ENCODE results near the gene DDO.

DNA sequence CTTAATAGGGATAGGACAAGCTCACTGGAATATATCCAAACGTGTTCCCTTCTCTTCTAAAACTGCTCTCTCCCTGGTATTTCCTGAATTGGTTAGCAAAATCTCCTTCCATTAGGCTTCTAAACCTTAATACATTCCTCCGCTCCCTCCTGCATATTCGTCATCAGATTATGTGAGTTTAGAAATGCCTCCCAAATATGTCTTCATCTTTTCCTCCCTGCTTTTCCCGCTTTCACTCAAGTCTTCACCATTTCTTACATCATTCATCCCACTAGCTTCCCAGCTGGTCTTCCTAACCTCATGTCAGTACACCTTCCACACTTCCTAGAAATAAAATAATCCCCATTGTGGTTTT, 34.1 kb upstream of the DDO start:
- TF ChIP-seq GLIS3 (CRISPR knock-in tag; IDR thresholded peaks at IDR 0.05) (no peak), TOX (CRISPR knock-in tag; IDR thresholded peaks at IDR 0.05; ENCODE audit: borderline replicate concordance) (no peak), ISL1 (CRISPR knock-in tag; IDR thresholded peaks at IDR 0.05) (no peak), ESRRG (CRISPR knock-in tag; IDR thresholded peaks at IDR 0.05) (no peak)
- TF ChIP-seq, protein P1, sequence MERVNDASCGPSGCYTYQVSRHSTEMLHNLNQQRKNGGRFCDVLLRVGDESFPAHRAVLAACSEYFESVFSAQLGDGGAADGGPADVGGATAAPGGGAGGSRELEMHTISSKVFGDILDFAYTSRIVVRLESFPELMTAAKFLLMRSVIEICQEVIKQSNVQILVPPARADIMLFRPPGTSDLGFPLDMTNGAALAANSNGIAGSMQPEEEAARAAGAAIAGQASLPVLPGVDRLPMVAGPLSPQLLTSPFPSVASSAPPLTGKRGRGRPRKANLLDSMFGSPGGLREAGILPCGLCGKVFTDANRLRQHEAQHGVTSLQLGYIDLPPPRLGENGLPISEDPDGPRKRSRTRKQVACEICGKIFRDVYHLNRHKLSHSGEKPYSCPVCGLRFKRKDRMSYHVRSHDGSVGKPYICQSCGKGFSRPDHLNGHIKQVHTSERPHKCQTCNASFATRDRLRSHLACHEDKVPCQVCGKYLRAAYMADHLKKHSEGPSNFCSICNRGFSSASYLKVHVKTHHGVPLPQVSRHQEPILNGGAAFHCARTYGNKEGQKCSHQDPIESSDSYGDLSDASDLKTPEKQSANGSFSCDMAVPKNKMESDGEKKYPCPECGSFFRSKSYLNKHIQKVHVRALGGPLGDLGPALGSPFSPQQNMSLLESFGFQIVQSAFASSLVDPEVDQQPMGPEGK (CRISPR knock-in tag; IDR thresholded peaks at IDR 0.05; ENCODE audit: borderline replicate concordance) = no peak
- TF ChIP-seq, protein P2, sequence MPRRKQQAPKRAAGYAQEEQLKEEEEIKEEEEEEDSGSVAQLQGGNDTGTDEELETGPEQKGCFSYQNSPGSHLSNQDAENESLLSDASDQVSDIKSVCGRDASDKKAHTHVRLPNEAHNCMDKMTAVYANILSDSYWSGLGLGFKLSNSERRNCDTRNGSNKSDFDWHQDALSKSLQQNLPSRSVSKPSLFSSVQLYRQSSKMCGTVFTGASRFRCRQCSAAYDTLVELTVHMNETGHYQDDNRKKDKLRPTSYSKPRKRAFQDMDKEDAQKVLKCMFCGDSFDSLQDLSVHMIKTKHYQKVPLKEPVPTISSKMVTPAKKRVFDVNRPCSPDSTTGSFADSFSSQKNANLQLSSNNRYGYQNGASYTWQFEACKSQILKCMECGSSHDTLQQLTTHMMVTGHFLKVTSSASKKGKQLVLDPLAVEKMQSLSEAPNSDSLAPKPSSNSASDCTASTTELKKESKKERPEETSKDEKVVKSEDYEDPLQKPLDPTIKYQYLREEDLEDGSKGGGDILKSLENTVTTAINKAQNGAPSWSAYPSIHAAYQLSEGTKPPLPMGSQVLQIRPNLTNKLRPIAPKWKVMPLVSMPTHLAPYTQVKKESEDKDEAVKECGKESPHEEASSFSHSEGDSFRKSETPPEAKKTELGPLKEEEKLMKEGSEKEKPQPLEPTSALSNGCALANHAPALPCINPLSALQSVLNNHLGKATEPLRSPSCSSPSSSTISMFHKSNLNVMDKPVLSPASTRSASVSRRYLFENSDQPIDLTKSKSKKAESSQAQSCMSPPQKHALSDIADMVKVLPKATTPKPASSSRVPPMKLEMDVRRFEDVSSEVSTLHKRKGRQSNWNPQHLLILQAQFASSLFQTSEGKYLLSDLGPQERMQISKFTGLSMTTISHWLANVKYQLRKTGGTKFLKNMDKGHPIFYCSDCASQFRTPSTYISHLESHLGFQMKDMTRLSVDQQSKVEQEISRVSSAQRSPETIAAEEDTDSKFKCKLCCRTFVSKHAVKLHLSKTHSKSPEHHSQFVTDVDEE (CRISPR knock-in tag; IDR thresholded peaks at IDR 0.05) = no peak
- TF ChIP-seq, protein P3, sequence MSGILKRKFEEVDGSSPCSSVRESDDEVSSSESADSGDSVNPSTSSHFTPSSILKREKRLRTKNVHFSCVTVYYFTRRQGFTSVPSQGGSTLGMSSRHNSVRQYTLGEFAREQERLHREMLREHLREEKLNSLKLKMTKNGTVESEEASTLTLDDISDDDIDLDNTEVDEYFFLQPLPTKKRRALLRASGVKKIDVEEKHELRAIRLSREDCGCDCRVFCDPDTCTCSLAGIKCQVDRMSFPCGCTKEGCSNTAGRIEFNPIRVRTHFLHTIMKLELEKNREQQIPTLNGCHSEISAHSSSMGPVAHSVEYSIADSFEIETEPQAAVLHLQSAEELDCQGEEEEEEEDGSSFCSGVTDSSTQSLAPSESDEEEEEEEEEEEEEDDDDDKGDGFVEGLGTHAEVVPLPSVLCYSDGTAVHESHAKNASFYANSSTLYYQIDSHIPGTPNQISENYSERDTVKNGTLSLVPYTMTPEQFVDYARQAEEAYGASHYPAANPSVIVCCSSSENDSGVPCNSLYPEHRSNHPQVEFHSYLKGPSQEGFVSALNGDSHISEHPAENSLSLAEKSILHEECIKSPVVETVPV (CRISPR knock-in tag; IDR thresholded peaks at IDR 0.05) = no peak

All from SK-N-SH treated with all-trans-retinoic acid at 6 μM for 48 hours (cell line).